GM19372 (cell line): ENCODE data around the gene CARD14.

Experiments used
- ATAC-seq: cut with Tn5 transposase; IDR thresholded peaks from one replicate; pipeline ENCODE4 v1.9.1; 2021; ENCODE audit warnings: mild to moderate bottlenecking, low read depth, moderate library complexity; ENCODE audit not compliant: unreplicated experiment

The CARD14 gene

GRCh38 chr17:80208050-80208449 lies 38.2 kb downstream of the CARD14 start:
- no peak for ATAC-seq

GRCh38 chr17:80209765-80210164 lies 39.9 kb downstream of the CARD14 start:
- ATAC-seq = no peak

GRCh38 chr17:80210348-80211108 lies 40.7 kb downstream of the CARD14 start:
- ATAC-seq = no peak

- no peak for ATAC-seq
Observed at GRCh38 chr17:80212109-80212508, 42.3 kb downstream of the CARD14 start.

- no peak for ATAC-seq
Observed at GRCh38 chr17:80212511-80212910, 42.7 kb downstream of the CARD14 start.

- no peak for ATAC-seq
Observed at GRCh38 chr17:80212962-80213642, 43.3 kb downstream of the CARD14 start.

GRCh38 chr17:80213643-80213975 lies 43.8 kb downstream of the CARD14 start:
- no peak for ATAC-seq

GRCh38 chr17:80214012-80214877 lies 44.4 kb downstream of the CARD14 start:
- no peak for ATAC-seq

- ATAC-seq = no peak
Observed at GRCh38 chr17:80214878-80215210, 45.0 kb downstream of the CARD14 start.

- ATAC-seq = no peak
Observed at GRCh38 chr17:80216473-80217456, 46.9 kb downstream of the CARD14 start.

GRCh38 chr17:80217703-80218362 lies 48.0 kb downstream of the CARD14 start:
- no peak for ATAC-seq

- ATAC-seq = no peak
Observed at GRCh38 chr17:80218391-80218790, 48.6 kb downstream of the CARD14 start.

GRCh38 chr17:80219013-80219762 lies 49.4 kb downstream of the CARD14 start:
- peak; percentile 55 for ATAC-seq

- peak; percentile 29 for ATAC-seq
Observed at GRCh38 chr17:80219763-80220053, 49.9 kb downstream of the CARD14 start.

GRCh38 chr17:80220054-80220735 lies 50.4 kb downstream of the CARD14 start, which contains the start of the genes SGSH and SLC26A11:
Gene SGSH, minus strand, starts transcription at chr17:80220333. Its CDS starts 20 bp downstream, at chr17:80220313.
Gene SLC26A11, plus strand, starts transcription at chr17:80220427. Its CDS starts 1,134 bp downstream, at chr17:80221561.
- peak; percentile 36 for ATAC-seq

- ATAC-seq = no peak
Observed at GRCh38 chr17:80220736-80221215, 50.9 kb downstream of the CARD14 start.

- ATAC-seq = no peak
Observed at GRCh38 chr17:80221351-80222105, 51.7 kb downstream of the CARD14 start.
